G401 (cell line): ENCODE measurements around the gene HRG. TPM values are rescaled to one million over a fixed set of nuclear protein-coding genes. Genes with fewer than 3 reads are reported as not detected.
"Not testable (repeated sequence)": the region's sequence is repeated elsewhere in the genome, so short reads cannot be mapped to it uniquely, and the experiment has no call there.

Experiments used
- DNase-seq: peaks from one replicate; pipeline ENCODE4 v3.0.0-alpha.2; 2015; ENCODE audit warnings: low spot score
- in situ Hi-C: cut with HindIII; loops from 2 replicates; pipeline ENCODE4 v1.10.0; 2016; ENCODE audit warnings: low sequenced_read_pairs, mixed read lengths
- total RNA-seq: library from RNA; depleted of rRNA; stranded (reverse); fragments of >200 nt; shearing (Covaris generic); gene quantifications from 2 replicates; pipeline ENCODE4 v1.2.3, GENCODE V29; 2014; rRNA removed

Gene HRG
- total RNA-seq, 1 experiment from 2014 or later: not detected

DNA sequence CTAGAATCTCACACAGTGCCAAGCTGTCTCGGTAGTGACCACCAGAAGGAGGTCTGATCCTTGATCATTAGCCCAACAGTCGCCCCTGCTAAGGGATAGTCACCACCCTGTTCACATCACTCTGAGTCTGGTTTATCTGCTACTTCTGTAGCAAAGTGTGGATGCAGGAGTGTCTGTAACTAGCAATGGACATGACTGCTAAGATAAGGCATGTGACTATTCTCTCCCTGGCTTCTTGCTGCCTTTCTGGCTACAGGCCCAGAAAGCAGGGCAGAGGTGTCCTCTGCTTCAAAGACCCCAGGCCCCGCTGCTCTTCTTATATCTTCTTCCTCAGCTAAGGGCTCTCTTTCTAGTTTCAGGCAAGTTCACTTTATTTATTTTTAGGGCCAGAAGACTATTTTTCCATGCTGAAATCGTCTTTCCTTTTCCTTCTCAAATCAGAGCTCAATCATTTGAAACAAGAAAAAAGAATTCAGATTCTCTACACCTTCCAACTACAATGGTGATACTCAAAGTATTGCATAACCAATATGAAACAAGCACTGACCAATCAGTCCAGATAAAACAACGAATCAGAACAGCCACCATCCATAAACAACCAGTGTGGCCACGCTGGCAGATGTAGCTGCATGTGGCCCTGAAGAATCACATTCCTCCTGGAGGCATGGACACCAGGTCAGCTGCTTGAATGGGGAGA, 43.3 kb downstream of the HRG start:
- in situ Hi-C loops: no loop called here
- DNase-seq: no peak

DNA sequence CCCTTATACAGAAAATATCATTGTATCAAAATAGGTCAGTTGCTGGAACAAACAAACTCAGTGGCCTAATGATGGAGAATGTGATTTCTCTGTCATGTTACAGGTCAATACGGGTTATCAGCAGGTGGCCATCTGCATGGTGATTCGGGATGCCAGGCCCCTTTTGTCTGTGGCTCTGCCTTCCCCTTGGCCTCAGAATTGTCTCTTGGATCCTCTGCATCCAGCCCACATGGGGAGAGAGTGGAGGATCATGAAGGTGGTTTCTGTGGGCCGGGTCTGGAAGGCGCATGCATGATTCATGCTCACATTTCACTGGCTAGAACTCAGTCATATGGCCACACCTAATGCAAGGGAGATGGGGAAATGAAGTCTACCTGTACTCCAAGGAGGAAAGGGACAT, 44.9 kb downstream of the HRG start:
- DNase-seq, in situ Hi-C loops: not testable (repeated sequence)

DNA sequence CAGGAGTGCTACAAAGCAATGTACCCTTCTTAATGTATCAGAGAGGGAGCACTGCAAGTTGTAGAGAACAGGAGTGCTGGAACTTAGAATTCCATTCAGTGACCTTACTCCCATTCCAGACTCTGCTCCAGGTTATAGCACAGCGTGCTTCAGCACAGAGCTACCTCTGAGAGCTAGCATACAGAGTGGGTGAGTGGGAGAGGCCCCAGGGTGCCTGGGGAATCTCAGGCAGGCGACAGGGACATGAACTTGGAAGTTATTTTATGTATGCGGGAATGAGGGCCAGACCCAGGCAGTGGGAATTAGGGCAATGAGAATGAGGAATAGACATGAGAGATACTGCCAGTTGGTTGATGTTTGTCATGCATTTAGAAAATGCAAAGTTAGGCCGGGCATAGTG, 47.7 kb downstream of the HRG start:
- DNase-seq: no peak
- in situ Hi-C loops: no loop called here

DNA sequence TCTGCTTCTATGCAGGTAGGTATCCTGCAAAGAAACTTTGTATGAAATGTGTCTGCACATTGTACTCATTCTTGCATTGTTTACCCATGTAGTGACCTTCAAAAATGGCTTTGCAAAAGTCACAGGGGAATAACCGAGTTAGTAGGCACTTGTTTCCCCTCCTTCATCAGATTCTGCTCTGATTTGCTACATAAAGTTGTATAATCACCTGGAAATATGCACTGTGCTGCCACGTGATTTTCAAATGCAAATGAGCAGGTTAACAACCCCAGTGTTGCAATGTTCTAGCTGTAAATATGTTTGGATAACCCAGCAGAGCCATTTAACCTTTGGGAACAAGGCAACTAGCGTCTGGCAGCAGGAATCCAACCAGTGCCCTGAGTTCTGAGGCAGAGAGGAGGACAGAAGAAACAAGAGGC, 51.2 kb downstream of the HRG start, which contains the start of gene KNG1:
TSS of gene KNG1 (plus strand) at position 321 of the 419 bp plus-strand sequence. CDS start 184 bp downstream, outside the sequence.
- no peak for DNase-seq
- in situ Hi-C loops: no loop called here

DNA sequence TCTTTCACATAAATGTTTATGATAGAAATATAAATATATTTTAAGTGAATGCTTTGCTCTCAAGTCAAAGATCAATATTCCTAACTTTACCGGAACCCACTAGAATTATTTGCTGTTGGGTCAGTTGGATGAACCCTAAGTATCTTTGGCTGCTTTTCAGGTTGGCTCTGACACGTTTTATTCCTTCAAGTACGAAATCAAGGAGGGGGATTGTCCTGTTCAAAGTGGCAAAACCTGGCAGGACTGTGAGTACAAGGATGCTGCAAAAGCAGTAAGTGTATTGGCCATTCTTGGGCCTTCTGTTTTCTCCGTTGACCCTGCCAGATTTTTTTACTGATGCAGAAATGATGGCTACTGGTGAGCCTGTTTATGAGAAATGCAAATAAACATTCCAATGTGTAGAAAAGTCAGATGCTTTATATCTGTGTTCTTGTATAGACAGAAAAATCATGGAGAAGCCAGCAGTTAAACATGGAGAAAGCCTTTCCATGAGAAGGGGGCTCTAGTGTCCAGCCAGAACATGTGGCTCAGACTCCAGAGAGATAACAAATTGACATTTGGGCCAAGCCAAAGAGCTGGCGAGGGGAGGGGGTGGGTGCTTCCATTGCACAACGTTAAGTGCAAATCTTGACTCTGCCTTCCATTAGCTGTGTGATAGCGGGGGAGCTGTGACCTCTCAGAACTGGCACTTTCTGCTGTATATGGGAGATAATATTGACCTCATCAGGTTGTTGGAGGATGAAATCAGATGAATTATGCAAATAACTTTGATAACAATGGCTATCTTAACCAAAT, 54.3 kb downstream of the HRG start:
- no peak for DNase-seq
- in situ Hi-C loops: no loop called here

DNA sequence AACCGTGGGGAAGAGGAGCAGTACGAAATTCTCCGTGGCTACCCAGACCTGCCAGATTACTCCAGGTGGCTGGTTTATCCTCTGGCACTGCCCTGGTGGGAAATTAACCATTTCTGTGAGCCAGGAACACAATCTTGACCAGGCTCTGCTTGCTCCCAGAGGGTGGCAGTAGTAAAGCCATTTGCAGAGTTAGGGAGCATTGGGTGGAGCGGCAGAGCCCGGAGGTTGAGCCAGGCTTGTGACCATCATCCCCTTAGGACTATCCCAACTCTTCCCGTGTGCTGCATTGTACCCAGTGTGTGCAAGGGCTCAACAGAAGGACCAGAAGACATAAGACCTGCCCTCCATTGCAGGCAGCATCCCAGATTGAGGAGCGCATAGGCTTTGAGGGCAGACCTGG, 56.6 kb downstream of the HRG start:
- DNase-seq: peak; percentile 25
- in situ Hi-C loops: no loop called here

DNA sequence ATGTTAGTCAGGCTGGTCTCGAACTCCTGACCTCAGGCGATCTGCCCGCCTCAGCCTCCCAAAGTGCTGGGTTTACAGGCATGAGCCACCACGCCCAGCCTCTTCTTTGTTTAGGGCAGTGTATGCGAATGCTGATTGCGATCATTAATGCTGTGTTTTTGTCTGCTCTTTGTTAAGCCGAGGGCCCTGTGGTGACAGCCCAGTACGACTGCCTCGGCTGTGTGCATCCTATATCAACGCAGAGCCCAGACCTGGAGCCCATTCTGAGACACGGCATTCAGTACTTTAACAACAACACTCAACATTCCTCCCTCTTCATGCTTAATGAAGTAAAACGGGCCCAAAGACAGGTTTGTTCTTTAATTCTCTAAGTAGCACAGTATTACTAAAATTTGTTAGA, 59.1 kb downstream of the HRG start:
- DNase-seq: no peak

More for the DNA sequence above, 59.1 kb downstream of the HRG start:
- in situ Hi-C loops: no loop called here

Other genes starting within 250 kb of the HRG start
- gene CRYGS, start 121.6 kb upstream of the HRG start, total RNA-seq: 0.37 and 2.0 TPM in 2 replicates
- 27.7 and 37.1 TPM in 2 replicates for gene TBCCD1, start 98.7 kb upstream of the HRG start, total RNA-seq
- 41.7 and 78.6 TPM in 2 replicates for gene DNAJB11, start 95.3 kb upstream of the HRG start, total RNA-seq
- not detected in 2 replicates for gene AHSG, start 53.0 kb upstream of the HRG start, total RNA-seq
- not detected in 2 replicates for gene FETUB, start 25.6 kb upstream of the HRG start, total RNA-seq
- not detected in 2 replicates for gene KNG1, start 51.3 kb downstream of the HRG start, total RNA-seq
- 215 and 286 TPM in 2 replicates for gene EIF4A2, start 117.6 kb downstream of the HRG start, total RNA-seq
- gene RFC4, start 140.5 kb downstream of the HRG start, total RNA-seq: 53.7 and 76.8 TPM in 2 replicates
- gene ADIPOQ, start 176.7 kb downstream of the HRG start, total RNA-seq: not detected in 2 replicates